RWPE2 (cell line): ENCODE measurements around the gene SMARCC2.

Source experiments
- ATAC-seq: fragments of 200-7000 bp; cut with Tn5 transposase; 3 replicates; pipeline ENCODE4 v1.9.1; 2021; ENCODE audit warnings: low read depth
- DNase-seq: peaks from one replicate; pipeline ENCODE4 v3.0.0-alpha.2; 2020; ENCODE audit warnings: low spot score
- H3K27ac ChIP-seq: fragments of 450-650 bp; 2 replicates; pipeline ENCODE4 v1.5.1; 2017; ENCODE audit warnings: mild to moderate bottlenecking; ENCODE audit not compliant: poor library complexity, severe bottlenecking
- H3K27me3 ChIP-seq: fragments of 250-450 bp; sonication (Bioruptor Pico); 2 replicates; pipeline ENCODE4 v1.5.1; 2021; ENCODE audit warnings: mild to moderate bottlenecking, moderate library complexity; ENCODE audit not compliant: insufficient read depth, poor library complexity, severe bottlenecking
- H3K36me3 ChIP-seq: fragments of 250-450 bp; sonication (Bioruptor Pico); 2 replicates; pipeline ENCODE4 v1.5.1; 2020; ENCODE audit warnings: low read depth, mild to moderate bottlenecking, moderate library complexity
- H3K4me1 ChIP-seq: fragments of 250-450 bp; sonication (Bioruptor Pico); 2 replicates; pipeline ENCODE4 v1.5.1; 2021; ENCODE audit warnings: mild to moderate bottlenecking, moderate library complexity; ENCODE audit not compliant: insufficient read depth, poor library complexity, severe bottlenecking
- H3K4me3 ChIP-seq: fragments of 250-450 bp; sonication (Bioruptor Pico); 2 replicates; pipeline ENCODE4 v1.5.1; 2021; ENCODE audit warnings: mild to moderate bottlenecking, moderate library complexity; ENCODE audit not compliant: severe bottlenecking
- H3K9me3 ChIP-seq: fragments of 250-450 bp; sonication (Bioruptor Pico); 2 replicates; pipeline ENCODE4 v1.5.1; 2021; ENCODE audit warnings: mild to moderate bottlenecking, moderate library complexity; ENCODE audit not compliant: severe bottlenecking
- TF ChIP-seq, protein P1 (sequence below): fragments of 450-650 bp; IDR thresholded peaks from one replicate; pipeline ENCODE4 v1.5.1; 2017; ENCODE audit warnings: mild to moderate bottlenecking, moderate library complexity; ENCODE audit not compliant: poor library complexity, severe bottlenecking

SMARCC2 gene

DNA sequence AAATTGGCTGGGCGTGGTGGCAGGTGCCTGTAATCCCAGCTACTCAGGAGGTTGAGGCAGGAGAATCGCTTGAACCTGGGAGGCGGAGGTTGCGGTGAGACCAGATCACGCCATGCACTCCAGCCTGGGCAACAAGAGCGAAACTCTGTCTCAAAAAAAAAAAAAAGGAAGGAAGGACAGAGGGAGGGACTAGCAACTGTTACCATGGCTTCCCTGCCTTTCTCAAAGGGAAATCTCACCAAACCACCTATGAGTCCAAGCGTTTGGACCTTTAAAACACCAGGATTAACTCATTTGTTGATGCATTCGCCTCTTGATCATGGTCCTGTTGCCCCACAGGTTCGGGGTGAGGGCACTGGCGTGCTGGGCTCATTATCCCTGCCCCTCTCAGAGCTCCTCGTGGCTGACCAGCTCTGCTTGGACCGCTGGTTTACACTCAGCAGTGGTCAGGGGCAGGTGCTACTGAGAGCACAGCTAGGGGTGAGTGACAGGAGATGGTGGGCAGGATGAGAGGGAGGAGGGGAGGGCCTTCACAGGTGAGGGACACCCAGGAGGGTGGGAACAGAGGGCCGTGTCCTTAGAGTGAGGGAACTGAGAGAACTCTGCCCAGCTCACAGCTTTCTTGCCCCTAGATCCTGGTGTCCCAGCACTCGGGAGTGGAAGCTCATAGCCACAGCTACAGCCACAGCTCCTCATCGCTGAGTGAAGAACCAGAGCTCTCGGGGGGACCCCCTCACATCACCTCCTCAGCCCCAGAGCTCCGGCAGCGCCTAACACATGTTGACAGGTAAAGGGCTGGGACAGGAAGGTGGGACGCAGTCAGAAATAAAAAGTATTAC is 47.1 kb downstream of the SMARCC2 start:
- no peak overlapping the region for H3K4me3 ChIP-seq
- H3K27me3 ChIP-seq: no peaks in the 10 kb centered on the region
- ATAC-seq: no peak; the same call in 2 of the 3 replicates
- no peaks in the 10 kb centered on the region for H3K9me3 ChIP-seq
- peaks cover 75% of the 10 kb centered on the region for H3K36me3 ChIP-seq
- no peak for DNase-seq
- H3K4me1 ChIP-seq: no peaks in the 10 kb centered on the region
- no peak overlapping the region for H3K27ac ChIP-seq
- TF ChIP-seq, protein P1, sequence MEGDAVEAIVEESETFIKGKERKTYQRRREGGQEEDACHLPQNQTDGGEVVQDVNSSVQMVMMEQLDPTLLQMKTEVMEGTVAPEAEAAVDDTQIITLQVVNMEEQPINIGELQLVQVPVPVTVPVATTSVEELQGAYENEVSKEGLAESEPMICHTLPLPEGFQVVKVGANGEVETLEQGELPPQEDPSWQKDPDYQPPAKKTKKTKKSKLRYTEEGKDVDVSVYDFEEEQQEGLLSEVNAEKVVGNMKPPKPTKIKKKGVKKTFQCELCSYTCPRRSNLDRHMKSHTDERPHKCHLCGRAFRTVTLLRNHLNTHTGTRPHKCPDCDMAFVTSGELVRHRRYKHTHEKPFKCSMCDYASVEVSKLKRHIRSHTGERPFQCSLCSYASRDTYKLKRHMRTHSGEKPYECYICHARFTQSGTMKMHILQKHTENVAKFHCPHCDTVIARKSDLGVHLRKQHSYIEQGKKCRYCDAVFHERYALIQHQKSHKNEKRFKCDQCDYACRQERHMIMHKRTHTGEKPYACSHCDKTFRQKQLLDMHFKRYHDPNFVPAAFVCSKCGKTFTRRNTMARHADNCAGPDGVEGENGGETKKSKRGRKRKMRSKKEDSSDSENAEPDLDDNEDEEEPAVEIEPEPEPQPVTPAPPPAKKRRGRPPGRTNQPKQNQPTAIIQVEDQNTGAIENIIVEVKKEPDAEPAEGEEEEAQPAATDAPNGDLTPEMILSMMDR: no peak

DNA sequence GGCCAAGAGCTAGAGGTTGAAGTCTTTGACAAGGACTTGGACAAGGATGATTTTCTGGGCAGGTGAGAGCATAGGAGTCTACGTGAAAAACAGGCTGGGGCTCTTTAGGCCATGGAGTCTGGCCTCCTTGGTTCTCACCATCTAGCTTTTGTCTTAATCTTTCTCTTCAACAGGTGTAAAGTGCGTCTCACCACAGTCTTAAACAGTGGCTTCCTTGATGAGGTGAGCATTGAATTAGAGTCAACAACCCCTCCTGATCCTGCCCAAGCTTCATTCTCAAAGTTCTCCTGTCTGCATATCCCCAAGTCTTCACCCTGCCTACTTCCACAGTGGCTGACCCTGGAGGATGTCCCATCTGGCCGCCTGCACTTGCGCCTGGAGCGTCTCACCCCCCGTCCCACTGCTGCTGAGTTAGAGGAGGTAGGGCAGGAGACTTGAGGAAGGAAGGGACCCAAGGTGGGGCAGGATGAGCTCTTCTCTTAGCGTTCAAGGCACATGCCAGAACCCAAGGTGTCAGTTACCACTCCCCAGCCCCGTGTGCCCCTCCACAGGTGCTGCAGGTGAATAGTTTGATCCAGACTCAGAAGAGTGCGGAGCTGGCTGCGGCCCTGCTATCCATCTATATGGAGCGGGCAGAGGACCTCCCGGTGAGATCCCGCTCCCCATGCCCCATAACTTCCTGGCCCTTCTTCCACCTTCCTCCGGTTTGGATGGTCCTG is 51.3 kb downstream of the SMARCC2 start:
- ATAC-seq: no peak
- Histone ChIP-seq H3K27ac (no peak overlapping the region), H3K4me1 (no peaks in the 10 kb centered on the region), H3K4me3 (no peak overlapping the region), H3K9me3 (no peaks in the 10 kb centered on the region), H3K27me3 (no peaks in the 10 kb centered on the region), H3K36me3 (peaks cover 95% of the 10 kb centered on the region)
- DNase-seq: no peak
- TF ChIP-seq, protein P1: no peak

DNA sequence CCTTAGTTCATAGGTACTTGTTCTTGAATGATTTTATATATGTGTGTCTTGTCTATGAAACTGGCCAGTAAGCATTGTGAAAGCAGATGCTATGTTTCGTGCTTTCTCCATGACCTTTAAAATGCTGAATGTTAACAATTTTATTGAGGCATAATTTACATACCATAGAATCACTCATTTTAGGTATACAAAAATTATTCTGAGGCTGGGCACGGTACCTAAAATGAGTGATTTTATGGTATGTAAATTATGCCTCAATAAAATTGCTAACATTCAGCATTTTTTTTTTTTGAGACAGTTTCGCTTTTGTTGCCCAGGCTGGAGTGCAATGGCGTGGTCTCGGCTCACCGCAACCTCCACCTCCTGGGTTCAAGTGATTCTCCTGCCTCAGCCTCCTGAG is 54.4 kb downstream of the SMARCC2 start:
- H3K4me1 ChIP-seq: no peaks in the 10 kb centered on the region
- DNase-seq (no peak), ATAC-seq (no peak)
- TF ChIP-seq, protein P1: no peak
- H3K27ac ChIP-seq: no peak overlapping the region
- H3K36me3 ChIP-seq: peaks cover 97% of the 10 kb centered on the region
- no peaks in the 10 kb centered on the region for H3K9me3 ChIP-seq
- no peaks in the 10 kb centered on the region for H3K27me3 ChIP-seq
- no peak overlapping the region for H3K4me3 ChIP-seq

DNA sequence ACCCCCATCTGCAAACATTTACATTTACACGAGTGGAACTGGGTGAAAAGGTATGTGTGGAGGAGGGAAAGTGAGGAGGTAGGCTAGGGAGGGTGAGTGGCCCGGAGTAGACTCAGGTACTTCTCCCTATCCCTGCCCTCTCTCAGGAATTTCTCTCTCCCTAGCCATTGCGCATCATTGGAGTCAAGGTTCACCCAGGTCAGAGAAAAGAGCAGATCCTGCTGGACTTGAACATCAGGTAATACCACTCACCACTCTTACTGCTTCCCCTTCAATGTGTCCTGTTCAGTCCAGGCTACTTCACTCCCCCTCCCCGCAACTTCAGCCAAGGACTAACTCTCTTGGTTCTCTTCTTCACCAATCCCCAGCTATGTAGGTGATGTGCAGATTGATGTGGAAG is 58.4 kb downstream of the SMARCC2 start:
- peaks cover 58% of the 10 kb centered on the region for H3K36me3 ChIP-seq

More for the DNA sequence above, 58.4 kb downstream of the SMARCC2 start:
- Histone ChIP-seq H3K9me3 (no peaks in the 10 kb centered on the region), H3K27ac (no peak overlapping the region), H3K4me1 (peaks cover 17% of the 10 kb centered on the region), H3K4me3 (no peak overlapping the region), H3K27me3 (no peaks in the 10 kb centered on the region)
- TF ChIP-seq, protein P1: no peak
- no peak for DNase-seq
- ATAC-seq: no peak
